SK-N-SH (cell line): ENCODE measurements around the gene PCDHGC4. TPM values are rescaled to one million over a fixed set of nuclear protein-coding genes. Genes with fewer than 3 reads are reported as not detected.

Source experiments
- CTCF ChIA-PET: fragments of 300-600, 350-600 bp; formaldehyde crosslinking; extraction: SDS; loops from one replicate; lab custom pipeline; 2021; lab: Yijun Ruan, JAX
- POLR2A ChIA-PET: fragments of 350-600 bp; sonication (Branson Sonifier 250); formaldehyde crosslinking; extraction: SDS; loops from one replicate; lab custom pipeline; 2020; ENCODE audit warnings: antibody characterized with exemption, inconsistent platforms; lab: Yijun Ruan, JAX
- DNase-seq: peaks from one replicate; pipeline ENCODE4 v3.0.0; 2012
- H2AFZ ChIP-seq: fragments of 200-600 bp; sonication (generic); 2 replicates; pipeline ENCODE4 v1.8.1; 2016; ENCODE audit warnings: antibody characterized with exemption, mild to moderate bottlenecking, low read depth
- H3F3A ChIP-seq: fragments of 200-600 bp; sonication (generic); replicated peaks from 2 replicates; pipeline ENCODE3; 2016; ENCODE audit warnings: antibody characterized with exemption, mild to moderate bottlenecking; ENCODE audit not compliant: insufficient read depth
- H3K27ac ChIP-seq, 2 experiments: fragments of 200-500 bp in 1 of 2; fragments of 200-600 bp in 1 of 2; sonication (Bioruptor generic) in 1 of 2; sonication (generic), shearing (Covaris generic) in 1 of 2; 2 replicates each; pipeline versions ENCODE4 v1.5.1 to v1.6.1; 2014 to 2016; ENCODE audit warnings: low read depth in 2 of 2, inconsistent platforms in 1 of 2, low read length in 1 of 2, mild to moderate bottlenecking in 1 of 2, mixed read lengths in 1 of 2
- H3K27me3 ChIP-seq: fragments of 200-600 bp; sonication (generic), shearing (Covaris generic); 2 replicates; pipeline ENCODE4 v1.6.1; 2016; ENCODE audit warnings: mixed run types; ENCODE audit not compliant: insufficient read depth
- H3K36me3 ChIP-seq, 2 experiments: fragments of 200-500 bp in 1 of 2; fragments of 200-600 bp in 1 of 2; sonication (Bioruptor generic) in 1 of 2; sonication (generic) in 1 of 2; replicated peaks in 1 of 2; 2 replicates each; pipeline versions ENCODE3 to v1.5.1; 2014 to 2016; ENCODE audit warnings: low read length in 1 of 2, mild to moderate bottlenecking in 1 of 2; ENCODE audit not compliant: insufficient read depth in 2 of 2, control insufficient read depth in 1 of 2
- H3K4me1 ChIP-seq, 2 experiments: fragments of 200-500 bp in 1 of 2; fragments of 200-600 bp in 1 of 2; sonication (Bioruptor generic) in 1 of 2; sonication (generic), shearing (Covaris generic) in 1 of 2; 2 replicates each; pipeline versions ENCODE4 v1.5.1 to v1.6.1; 2014 to 2016; ENCODE audit warnings: low read depth in 1 of 2, low read length in 1 of 2, mixed run types in 1 of 2; ENCODE audit not compliant: insufficient read depth in 2 of 2, control insufficient read depth in 1 of 2
- H3K4me2 ChIP-seq: fragments of 200-600 bp; sonication (generic), shearing (Covaris generic); 2 replicates; pipeline ENCODE4 v1.6.1; 2017; ENCODE audit warnings: mixed run types
- H3K4me3 ChIP-seq, 2 experiments: fragments of 200-500 bp in 1 of 2; fragments of 200-600 bp in 1 of 2; sonication (Bioruptor generic) in 1 of 2; sonication (generic), shearing (Covaris generic) in 1 of 2; 2 replicates each; pipeline versions ENCODE4 v1.5.1 to v1.8.1; 2014 to 2016; ENCODE audit warnings: low read depth in 2 of 2, inconsistent platforms in 1 of 2, low read length in 1 of 2, mild to moderate bottlenecking in 1 of 2, mixed read lengths in 1 of 2, moderate library complexity in 1 of 2
- H3K79me2 ChIP-seq: fragments of 200-600 bp; sonication (generic); 2 replicates; pipeline ENCODE4 v1.8.1; 2017; ENCODE audit warnings: mild to moderate bottlenecking; ENCODE audit not compliant: insufficient read depth
- H3K9ac ChIP-seq: fragments of 200-600 bp; sonication (generic); 2 replicates; pipeline ENCODE4 v1.6.1; 2017; ENCODE audit warnings: mixed run types
- H3K9me2 ChIP-seq: fragments of 200-600 bp; sonication (generic); 2 replicates; pipeline ENCODE4 v1.6.1; 2017; ENCODE audit warnings: mixed run types
- H3K9me3 ChIP-seq: fragments of 200-600 bp; sonication (generic); 2 replicates; pipeline ENCODE4 v1.6.1; 2017; ENCODE audit warnings: mixed run types, mild to moderate bottlenecking, moderate library complexity
- H4K20me1 ChIP-seq: fragments of 200-600 bp; sonication (generic); 2 replicates; pipeline ENCODE4 v1.6.1; 2017; ENCODE audit warnings: mild to moderate bottlenecking, mixed run types; ENCODE audit not compliant: insufficient read depth
- CHD2 ChIP-seq: fragments of 150-350 bp; IDR thresholded peaks from 2 replicates; pipeline ENCODE4 v1.6.1; 2018; ENCODE audit warnings: low read length; ENCODE audit not compliant: partially characterized antibody
- EZH2phosphoT487 ChIP-seq: fragments of 200-600 bp; sonication (generic); IDR thresholded peaks from 2 replicates; pipeline ENCODE4 v1.6.1; 2017; ENCODE audit warnings: low read depth, mixed run types, mild to moderate bottlenecking, antibody characterized with exemption, moderate library complexity, borderline replicate concordance
- FOXJ3 ChIP-seq: sonication (generic); formaldehyde crosslinking; IDR thresholded peaks from 2 replicates; pipeline ENCODE4 v1.5.1; 2020; ENCODE audit warnings: mild to moderate bottlenecking, missing genetic modification reagents
- FOXM1 ChIP-seq: IDR thresholded peaks from 2 replicates; pipeline ENCODE4 v1.4.0; 2012; ENCODE audit warnings: low read depth, mild to moderate bottlenecking
- GABPA ChIP-seq: IDR thresholded peaks from 2 replicates; pipeline ENCODE4 v1.4.0; 2012; ENCODE audit warnings: low read depth, mild to moderate bottlenecking
- GATA2 ChIP-seq: sonication (generic); formaldehyde crosslinking; IDR thresholded peaks from 2 replicates; pipeline ENCODE4 v1.5.0; 2020; ENCODE audit warnings: mild to moderate bottlenecking, missing genetic modification reagents
- MEF2A ChIP-seq: IDR thresholded peaks from 2 replicates; pipeline ENCODE4 v1.4.0; 2012; ENCODE audit warnings: low read depth, borderline replicate concordance
- MXI1 ChIP-seq: IDR thresholded peaks from 2 replicates; pipeline ENCODE4 v1.6.1; 2012; ENCODE audit warnings: mild to moderate bottlenecking, low read depth, low read length, improper control_type of control experiment
- NFIC ChIP-seq: IDR thresholded peaks from 2 replicates; pipeline ENCODE4 v1.4.0; 2012; ENCODE audit warnings: borderline replicate concordance
- RAD21 ChIP-seq: IDR thresholded peaks from 2 replicates; pipeline ENCODE4 v1.6.1; 2012; ENCODE audit warnings: mild to moderate bottlenecking, low read length
- RFX5 ChIP-seq: IDR thresholded peaks from 2 replicates; pipeline ENCODE4 v1.6.1; 2012; ENCODE audit warnings: mild to moderate bottlenecking, improper control_type of control experiment, low read length
- SMC3 ChIP-seq: IDR thresholded peaks from 2 replicates; pipeline ENCODE4 v1.6.1; 2012; ENCODE audit warnings: low read depth, low read length, improper control_type of control experiment
- TAF1 ChIP-seq: IDR thresholded peaks from 2 replicates; pipeline ENCODE4 v1.6.1; 2012; ENCODE audit warnings: low read depth, mild to moderate bottlenecking, low read length, moderate library complexity, borderline replicate concordance
- TCF12 ChIP-seq: IDR thresholded peaks from 2 replicates; pipeline ENCODE4 v1.4.0; 2012
- TEAD4 ChIP-seq: IDR thresholded peaks from 2 replicates; pipeline ENCODE4 v1.4.0; 2012; ENCODE audit warnings: mild to moderate bottlenecking, borderline replicate concordance; ENCODE audit not compliant: insufficient read depth
- WGBS: methylation state at CpG from one replicate; pipeline ENCODE4 v1.1.6; 2017; ENCODE audit warnings: low lambda C conversion rate; 5-methylcytosine and 5-hydroxymethylcytosine counted together
- polyA plus RNA-seq, 3 experiments: library from polyadenylated mRNA; depleted of rRNA; stranded (reverse); fragments of >200 nt; gene quantifications; 2 replicates each; pipeline ENCODE4 v1.2.3, GENCODE V29; 2012
- TF ChIP-seq, protein P1 (sequence below): fragments of 150-350 bp; IDR thresholded peaks from 2 replicates; pipeline ENCODE4 v1.6.1; 2016; ENCODE audit warnings: mild to moderate bottlenecking, low read depth, low read length
- TF ChIP-seq, protein P2 (sequence below): IDR thresholded peaks from 2 replicates; pipeline ENCODE4; 2012
- TF ChIP-seq, protein P3 (sequence below): IDR thresholded peaks from 2 replicates; pipeline ENCODE4 v1.4.0; 2012; ENCODE audit warnings: low read depth
- TF ChIP-seq, protein P4 (sequence below): fragments of 150-350 bp; IDR thresholded peaks from 2 replicates; pipeline ENCODE4 v1.6.1; 2017; ENCODE audit warnings: antibody characterized with exemption, low read length, low read depth, borderline replicate concordance
- TF ChIP-seq, protein P5 (sequence below): IDR thresholded peaks from 2 replicates; pipeline ENCODE4 v1.6.1; 2012; ENCODE audit warnings: mild to moderate bottlenecking, low read depth, low read length, moderate library complexity

PCDHGC4 gene
- polyA plus RNA-seq, 1 of the 3 experiments (the other 2 are of a cell fraction): 0.53 TPM

DNA sequence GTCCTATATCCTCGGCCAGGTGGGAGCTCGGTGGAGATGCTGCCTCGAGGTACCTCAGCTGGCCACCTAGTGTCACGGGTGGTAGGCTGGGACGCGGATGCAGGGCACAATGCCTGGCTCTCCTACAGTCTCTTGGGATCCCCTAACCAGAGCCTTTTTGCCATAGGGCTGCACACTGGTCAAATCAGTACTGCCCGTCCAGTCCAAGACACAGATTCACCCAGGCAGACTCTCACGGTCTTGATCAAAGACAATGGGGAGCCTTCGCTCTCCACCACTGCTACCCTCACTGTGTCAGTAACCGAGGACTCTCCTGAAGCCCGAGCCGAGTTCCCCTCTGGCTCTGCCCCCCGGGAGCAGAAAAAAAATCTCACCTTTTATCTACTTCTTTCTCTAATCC is 7.0 kb upstream of the PCDHGC4 start:
- TF ChIP-seq TAF1 (no peak), TCF12 (no peak), RAD21 (no peak), SMC3 (no peak), MXI1 (no peak), EZH2phosphoT487 (no peak), CHD2 (no peak), GABPA (no peak), GATA2 (no peak), RFX5 (no peak), MEF2A (no peak), FOXJ3 (CRISPR knock-in tag) (no peak), FOXM1 (no peak), NFIC (no peak), TEAD4 (no peak)
- TF ChIP-seq, protein P1, sequence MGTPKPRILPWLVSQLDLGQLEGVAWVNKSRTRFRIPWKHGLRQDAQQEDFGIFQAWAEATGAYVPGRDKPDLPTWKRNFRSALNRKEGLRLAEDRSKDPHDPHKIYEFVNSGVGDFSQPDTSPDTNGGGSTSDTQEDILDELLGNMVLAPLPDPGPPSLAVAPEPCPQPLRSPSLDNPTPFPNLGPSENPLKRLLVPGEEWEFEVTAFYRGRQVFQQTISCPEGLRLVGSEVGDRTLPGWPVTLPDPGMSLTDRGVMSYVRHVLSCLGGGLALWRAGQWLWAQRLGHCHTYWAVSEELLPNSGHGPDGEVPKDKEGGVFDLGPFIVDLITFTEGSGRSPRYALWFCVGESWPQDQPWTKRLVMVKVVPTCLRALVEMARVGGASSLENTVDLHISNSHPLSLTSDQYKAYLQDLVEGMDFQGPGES: no peak
- TF ChIP-seq, protein P2, sequence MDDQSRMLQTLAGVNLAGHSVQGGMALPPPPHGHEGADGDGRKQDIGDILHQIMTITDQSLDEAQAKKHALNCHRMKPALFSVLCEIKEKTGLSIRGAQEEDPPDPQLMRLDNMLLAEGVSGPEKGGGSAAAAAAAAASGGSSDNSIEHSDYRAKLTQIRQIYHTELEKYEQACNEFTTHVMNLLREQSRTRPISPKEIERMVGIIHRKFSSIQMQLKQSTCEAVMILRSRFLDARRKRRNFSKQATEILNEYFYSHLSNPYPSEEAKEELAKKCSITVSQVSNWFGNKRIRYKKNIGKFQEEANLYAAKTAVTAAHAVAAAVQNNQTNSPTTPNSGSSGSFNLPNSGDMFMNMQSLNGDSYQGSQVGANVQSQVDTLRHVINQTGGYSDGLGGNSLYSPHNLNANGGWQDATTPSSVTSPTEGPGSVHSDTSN: no peak
- TF ChIP-seq, protein P3, sequence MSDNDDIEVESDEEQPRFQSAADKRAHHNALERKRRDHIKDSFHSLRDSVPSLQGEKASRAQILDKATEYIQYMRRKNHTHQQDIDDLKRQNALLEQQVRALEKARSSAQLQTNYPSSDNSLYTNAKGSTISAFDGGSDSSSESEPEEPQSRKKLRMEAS: no peak
- TF ChIP-seq, protein P4, sequence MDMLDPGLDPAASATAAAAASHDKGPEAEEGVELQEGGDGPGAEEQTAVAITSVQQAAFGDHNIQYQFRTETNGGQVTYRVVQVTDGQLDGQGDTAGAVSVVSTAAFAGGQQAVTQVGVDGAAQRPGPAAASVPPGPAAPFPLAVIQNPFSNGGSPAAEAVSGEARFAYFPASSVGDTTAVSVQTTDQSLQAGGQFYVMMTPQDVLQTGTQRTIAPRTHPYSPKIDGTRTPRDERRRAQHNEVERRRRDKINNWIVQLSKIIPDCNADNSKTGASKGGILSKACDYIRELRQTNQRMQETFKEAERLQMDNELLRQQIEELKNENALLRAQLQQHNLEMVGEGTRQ: no peak
- TF ChIP-seq, protein P5, sequence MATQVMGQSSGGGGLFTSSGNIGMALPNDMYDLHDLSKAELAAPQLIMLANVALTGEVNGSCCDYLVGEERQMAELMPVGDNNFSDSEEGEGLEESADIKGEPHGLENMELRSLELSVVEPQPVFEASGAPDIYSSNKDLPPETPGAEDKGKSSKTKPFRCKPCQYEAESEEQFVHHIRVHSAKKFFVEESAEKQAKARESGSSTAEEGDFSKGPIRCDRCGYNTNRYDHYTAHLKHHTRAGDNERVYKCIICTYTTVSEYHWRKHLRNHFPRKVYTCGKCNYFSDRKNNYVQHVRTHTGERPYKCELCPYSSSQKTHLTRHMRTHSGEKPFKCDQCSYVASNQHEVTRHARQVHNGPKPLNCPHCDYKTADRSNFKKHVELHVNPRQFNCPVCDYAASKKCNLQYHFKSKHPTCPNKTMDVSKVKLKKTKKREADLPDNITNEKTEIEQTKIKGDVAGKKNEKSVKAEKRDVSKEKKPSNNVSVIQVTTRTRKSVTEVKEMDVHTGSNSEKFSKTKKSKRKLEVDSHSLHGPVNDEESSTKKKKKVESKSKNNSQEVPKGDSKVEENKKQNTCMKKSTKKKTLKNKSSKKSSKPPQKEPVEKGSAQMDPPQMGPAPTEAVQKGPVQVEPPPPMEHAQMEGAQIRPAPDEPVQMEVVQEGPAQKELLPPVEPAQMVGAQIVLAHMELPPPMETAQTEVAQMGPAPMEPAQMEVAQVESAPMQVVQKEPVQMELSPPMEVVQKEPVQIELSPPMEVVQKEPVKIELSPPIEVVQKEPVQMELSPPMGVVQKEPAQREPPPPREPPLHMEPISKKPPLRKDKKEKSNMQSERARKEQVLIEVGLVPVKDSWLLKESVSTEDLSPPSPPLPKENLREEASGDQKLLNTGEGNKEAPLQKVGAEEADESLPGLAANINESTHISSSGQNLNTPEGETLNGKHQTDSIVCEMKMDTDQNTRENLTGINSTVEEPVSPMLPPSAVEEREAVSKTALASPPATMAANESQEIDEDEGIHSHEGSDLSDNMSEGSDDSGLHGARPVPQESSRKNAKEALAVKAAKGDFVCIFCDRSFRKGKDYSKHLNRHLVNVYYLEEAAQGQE: no peak
- Histone ChIP-seq H3K4me2 (peak overlapping the region; percentile 97), H3K27ac (peak overlapping the region in 1 of 2 experiments; percentile 92; a peak in 1 of 4 replicates), H3K36me3 (peaks cover 0 to 42% of the 10 kb centered on the region in 2 experiments), H3K4me3 (peak overlapping the region; percentile 82 to 85), H3K9me3 (no peaks in the 10 kb centered on the region), H3F3A (peaks cover 25% of the 10 kb centered on the region), H2AFZ (no peak overlapping the region), H3K9me2 (no peaks in the 10 kb centered on the region), H3K4me1 (peaks cover 8 to 36% of the 10 kb centered on the region in 2 experiments; a peak in 3 of 4 replicates), H3K9ac (peak overlapping the region; percentile 83; the same call in 1 of the 2 replicates), H3K27me3 (no peaks in the 10 kb centered on the region), H4K20me1 (peaks cover 54% of the 10 kb centered on the region), H3K79me2 (peaks cover 64% of the 10 kb centered on the region)
- WGBS: 29% methylated on average over 7 of the region's 13 CpGs
- DNase-seq: peak; percentile 52
- ChIA-PET POLR2A (no interaction called here), CTCF (interaction anchor here (0.8 to 8.6 kb wide), 11 partner anchors 9 to 437 kb away, joined by 3 to 117 read pairs (median 4); partner anchors contain the start of genes PCDHGA4 and TAF7)
